ENCODE data around the gene NDUFA6. TPM values are rescaled to one million over a fixed set of nuclear protein-coding genes. Genes with fewer than 3 reads are reported as not detected.
"Not testable (repeated sequence)": the region's sequence is repeated elsewhere in the genome, so short reads cannot be mapped to it uniquely, and the experiment has no call there.

Gene NDUFA6
- total RNA-seq, 1 donor from 2014 or later: 43.5 TPM

DNA sequence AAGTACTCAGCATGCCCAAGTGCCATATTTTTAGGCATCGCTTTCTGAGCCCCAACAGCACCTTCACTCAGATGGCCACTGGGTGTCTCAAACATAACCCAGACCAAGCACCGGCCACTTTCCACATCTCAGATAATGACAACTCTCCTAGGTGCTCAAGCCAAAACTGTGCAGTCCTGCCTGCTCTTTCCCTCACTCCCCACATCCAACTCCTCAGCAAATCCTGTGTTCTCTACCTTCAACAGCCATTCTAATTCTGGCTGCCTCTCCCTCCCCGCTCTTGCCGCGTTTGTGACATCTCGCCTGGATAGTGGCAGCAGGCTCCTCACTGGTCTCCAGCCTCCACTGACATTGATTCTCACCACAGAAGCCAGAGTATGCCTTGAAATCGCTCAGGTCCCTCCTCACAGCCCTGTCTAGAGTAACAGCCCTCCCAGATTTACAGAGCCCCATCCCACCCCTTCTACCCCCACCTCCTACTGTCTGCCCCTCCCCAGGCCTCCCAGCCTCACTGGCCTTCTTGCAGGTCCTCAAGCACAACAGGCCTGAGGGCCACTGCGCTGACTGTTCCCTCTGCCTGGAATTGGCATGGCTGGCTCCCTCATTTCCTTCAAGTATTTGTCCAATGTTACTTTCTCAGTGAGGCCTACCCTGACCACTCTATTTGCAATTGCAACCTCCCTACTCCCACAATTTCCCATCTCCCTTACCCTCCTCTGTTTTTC, 17.8 kb downstream of the NDUFA6 start:
- TF ChIP-seq, protein P1, sequence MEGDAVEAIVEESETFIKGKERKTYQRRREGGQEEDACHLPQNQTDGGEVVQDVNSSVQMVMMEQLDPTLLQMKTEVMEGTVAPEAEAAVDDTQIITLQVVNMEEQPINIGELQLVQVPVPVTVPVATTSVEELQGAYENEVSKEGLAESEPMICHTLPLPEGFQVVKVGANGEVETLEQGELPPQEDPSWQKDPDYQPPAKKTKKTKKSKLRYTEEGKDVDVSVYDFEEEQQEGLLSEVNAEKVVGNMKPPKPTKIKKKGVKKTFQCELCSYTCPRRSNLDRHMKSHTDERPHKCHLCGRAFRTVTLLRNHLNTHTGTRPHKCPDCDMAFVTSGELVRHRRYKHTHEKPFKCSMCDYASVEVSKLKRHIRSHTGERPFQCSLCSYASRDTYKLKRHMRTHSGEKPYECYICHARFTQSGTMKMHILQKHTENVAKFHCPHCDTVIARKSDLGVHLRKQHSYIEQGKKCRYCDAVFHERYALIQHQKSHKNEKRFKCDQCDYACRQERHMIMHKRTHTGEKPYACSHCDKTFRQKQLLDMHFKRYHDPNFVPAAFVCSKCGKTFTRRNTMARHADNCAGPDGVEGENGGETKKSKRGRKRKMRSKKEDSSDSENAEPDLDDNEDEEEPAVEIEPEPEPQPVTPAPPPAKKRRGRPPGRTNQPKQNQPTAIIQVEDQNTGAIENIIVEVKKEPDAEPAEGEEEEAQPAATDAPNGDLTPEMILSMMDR (IDR thresholded peaks at IDR 0.05): no peak
- Histone ChIP-seq H3K4me3 (no peak overlapping the region), H3K27ac (no peak overlapping the region), H3K9me3 (no peaks in the 10 kb centered on the region), H3K36me3 (peaks cover 21% of the 10 kb centered on the region), H3K27me3 (ENCODE audit: low read depth) (no peaks in the 10 kb centered on the region), H3K4me1 (peaks cover 51% of the 10 kb centered on the region)
- intact Hi-C loops (cut with DNase I): no loop called here
- ATAC-seq: no peak
- DNase-seq: no peak

DNA sequence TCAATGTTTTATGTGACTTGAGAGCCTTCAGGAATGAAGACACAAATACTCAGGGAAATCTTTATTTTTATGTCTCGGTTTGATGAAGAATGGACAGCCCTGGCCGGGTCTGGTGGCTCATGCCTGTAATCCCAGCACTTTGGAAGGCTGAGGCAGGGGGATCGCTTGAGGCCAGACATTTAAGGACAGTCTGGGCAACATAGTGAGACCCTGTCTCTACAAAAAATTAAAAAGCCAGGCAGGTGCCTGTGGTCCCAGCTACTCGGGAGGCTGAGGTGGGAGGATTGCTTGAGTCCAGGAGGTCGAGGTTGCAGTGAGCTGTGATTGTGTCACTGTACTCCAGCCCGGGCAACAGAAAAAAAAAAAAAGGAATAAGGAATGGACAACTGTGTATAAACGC, 19.1 kb downstream of the NDUFA6 start:
- DNase-seq; intact Hi-C loops (cut with DNase I): not testable (repeated sequence)

DNA sequence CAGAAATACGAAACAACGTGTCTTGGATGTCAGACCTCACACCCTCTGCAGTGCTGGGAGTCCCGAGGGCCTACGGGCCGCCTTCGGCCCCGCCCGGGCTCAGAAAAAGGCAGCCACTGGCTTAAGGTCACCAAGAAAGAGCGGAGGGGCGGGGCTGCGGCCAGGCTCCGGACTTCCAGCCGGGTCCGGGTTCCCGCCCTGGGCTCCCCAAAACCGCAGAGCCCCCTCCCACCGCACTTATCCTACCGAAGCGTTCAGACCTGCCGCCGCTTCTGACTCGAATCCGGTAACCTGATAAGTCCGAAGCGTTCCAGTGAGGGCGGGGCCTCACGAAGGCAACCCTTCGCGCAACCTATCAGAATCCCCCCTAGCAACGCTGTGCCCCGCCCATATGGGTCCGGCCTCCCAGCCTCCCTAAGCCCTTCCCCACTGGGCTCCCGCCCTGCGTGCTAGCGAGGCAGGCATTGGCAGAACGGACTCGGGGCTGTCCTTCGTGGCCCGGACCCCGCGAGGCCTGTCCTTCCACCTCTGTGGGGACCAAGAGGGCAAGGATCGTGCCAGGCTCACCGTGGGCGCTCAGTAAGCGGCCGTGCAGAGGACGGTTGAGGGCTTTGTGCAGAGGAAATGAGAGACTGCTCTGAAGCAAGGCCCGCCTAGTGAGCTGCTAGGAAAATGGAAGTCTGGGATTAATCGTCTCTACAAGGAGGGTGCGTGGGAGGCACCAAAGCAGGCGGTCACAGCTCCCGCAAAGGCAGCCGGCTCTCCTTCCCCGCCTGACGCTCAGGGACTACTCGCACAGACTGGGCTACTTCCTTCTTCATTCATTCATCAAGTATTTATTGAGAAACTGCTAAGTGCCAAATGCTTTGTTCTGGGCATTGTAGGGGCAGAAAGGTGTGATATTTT, 19.8 kb downstream of the NDUFA6 start, which contains the start of gene NAGA:
TSS of gene NAGA (minus strand) at position 296 of the 906 bp plus-strand sequence. CDS start 515 bp downstream, outside the sequence.
- H3K36me3 ChIP-seq: peaks cover 28% of the 10 kb centered on the region
- TF ChIP-seq, protein P1 (IDR thresholded peaks at IDR 0.05): no peak
- no peaks in the 10 kb centered on the region for H3K9me3 ChIP-seq
- ATAC-seq (peak; percentile 97 to 98), DNase-seq (peak; percentile 98)
- peaks cover 49% of the 10 kb centered on the region for H3K4me1 ChIP-seq
- peak within 1 kb of the TSS; percentile 85 for H3K27ac ChIP-seq
- H3K4me3 ChIP-seq: peak within 1 kb of the TSS; percentile 76
- H3K27me3 ChIP-seq (ENCODE audit: low read depth): no peaks in the 10 kb centered on the region
- intact Hi-C loops (cut with DNase I): no loop called here

More for the DNA sequence above, 19.1 kb downstream of the NDUFA6 start:
- Histone ChIP-seq H3K4me3 (peak overlapping the region; percentile 76), H3K4me1 (peaks cover 49% of the 10 kb centered on the region), H3K36me3 (peaks cover 26% of the 10 kb centered on the region), H3K27ac (peak overlapping the region; percentile 85)
- not testable (repeated sequence) for H3K9me3 ChIP-seq; H3K27me3 ChIP-seq (ENCODE audit: low read depth); ATAC-seq

DNA sequence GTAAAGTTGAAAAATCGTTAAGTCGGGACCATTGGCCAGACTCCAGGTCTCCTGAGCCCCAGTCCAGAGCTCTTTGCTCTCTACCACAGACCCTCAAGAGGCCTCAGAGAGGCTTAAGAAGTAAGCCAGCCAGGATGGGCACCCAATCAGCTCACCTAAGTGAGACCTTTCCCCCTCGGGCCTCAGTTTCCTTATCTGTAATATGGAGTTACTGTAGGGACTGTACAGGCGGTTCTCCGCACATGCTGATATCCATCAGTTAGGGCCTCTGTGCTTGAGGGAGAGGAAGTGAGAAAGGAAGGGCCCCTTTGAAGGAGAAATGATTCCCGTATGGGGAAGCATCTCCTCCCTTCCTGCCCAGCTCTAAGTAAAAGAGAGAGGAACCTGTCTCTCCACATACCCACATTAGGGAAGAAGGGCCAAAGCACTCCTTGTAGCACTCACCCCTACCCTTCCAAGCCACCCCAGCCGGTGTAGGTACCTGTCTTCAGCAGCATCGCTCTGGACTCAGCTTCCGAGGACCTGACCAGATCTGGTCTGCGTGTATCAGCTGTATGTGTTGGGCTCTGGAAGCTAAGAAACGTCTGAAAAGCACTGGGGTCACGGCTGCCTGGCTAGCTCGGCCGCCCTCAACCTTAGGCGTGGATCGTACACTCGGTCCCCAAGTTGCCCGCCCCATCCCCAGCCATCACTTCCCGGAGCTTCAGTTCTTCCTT, 20.6 kb downstream of the NDUFA6 start:
- H3K4me1 ChIP-seq: peaks cover 43% of the 10 kb centered on the region
- H3K9me3 ChIP-seq: no peaks in the 10 kb centered on the region
- DNase-seq: no peak

DNA sequence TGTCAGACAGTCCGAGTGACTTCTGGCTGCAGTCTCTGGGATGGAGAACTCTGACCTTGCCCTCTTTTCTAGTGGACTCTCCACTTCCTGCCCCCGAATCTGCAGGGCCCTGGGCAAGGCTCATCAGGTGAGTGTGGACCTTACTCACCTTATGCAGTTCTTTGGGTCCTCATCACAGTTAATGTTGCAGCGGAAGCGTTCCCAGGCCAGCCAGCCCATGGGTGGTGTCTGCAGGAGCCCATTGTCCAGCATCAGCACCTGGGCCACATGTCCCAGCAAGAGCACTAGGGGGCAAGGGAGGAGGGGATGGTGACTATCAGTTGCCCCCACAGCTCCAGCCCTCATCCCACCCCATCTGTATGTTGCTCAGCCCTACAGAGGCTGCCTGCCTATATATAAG, 22.3 kb downstream of the NDUFA6 start:
- Histone ChIP-seq H3K4me3 (no peak overlapping the region), H3K27ac (no peak overlapping the region), H3K9me3 (no peaks in the 10 kb centered on the region), H3K36me3 (peaks cover 51% of the 10 kb centered on the region), H3K27me3 (ENCODE audit: low read depth) (no peaks in the 10 kb centered on the region), H3K4me1 (peaks cover 31% of the 10 kb centered on the region)
- intact Hi-C loops (cut with DNase I): no loop called here
- ATAC-seq (no peak), DNase-seq (no peak)
- TF ChIP-seq, protein P1 (IDR thresholded peaks at IDR 0.05): no peak

More for the DNA sequence above, 20.6 kb downstream of the NDUFA6 start:
- intact Hi-C loops (cut with DNase I): no loop called here
- Histone ChIP-seq H3K27ac (peak overlapping the region; percentile 85), H3K4me3 (peak overlapping the region; percentile 76), H3K36me3 (peaks cover 36% of the 10 kb centered on the region), H3K27me3 (ENCODE audit: low read depth) (no peaks in the 10 kb centered on the region)
- TF ChIP-seq, protein P1 (IDR thresholded peaks at IDR 0.05): no peak
- peak; percentile 6 to 8 for ATAC-seq

Measured in lower lobe of right lung (tissue), 2 donors.